Activated T-cell treated with anti-CD3 and anti-CD28 coated beads for 48 hours (primary cell): ENCODE data around the gene RRAGD.

Source experiments
- DNase-seq: peaks from one replicate; pipeline ENCODE4 v3.0.0-alpha.2; 2020; ENCODE audit warnings: low read depth

The RRAGD gene, protein sequence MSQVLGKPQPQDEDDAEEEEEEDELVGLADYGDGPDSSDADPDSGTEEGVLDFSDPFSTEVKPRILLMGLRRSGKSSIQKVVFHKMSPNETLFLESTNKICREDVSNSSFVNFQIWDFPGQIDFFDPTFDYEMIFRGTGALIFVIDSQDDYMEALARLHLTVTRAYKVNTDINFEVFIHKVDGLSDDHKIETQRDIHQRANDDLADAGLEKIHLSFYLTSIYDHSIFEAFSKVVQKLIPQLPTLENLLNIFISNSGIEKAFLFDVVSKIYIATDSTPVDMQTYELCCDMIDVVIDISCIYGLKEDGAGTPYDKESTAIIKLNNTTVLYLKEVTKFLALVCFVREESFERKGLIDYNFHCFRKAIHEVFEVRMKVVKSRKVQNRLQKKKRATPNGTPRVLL

GRCh38 chr6:89412071-89413005 lies at the start of gene RRAGD:
Gene RRAGD (minus strand): TSS chr6:89412273. CDS start chr6:89411993, 280 bp downstream.
- peak; percentile 56 for DNase-seq

DNA sequence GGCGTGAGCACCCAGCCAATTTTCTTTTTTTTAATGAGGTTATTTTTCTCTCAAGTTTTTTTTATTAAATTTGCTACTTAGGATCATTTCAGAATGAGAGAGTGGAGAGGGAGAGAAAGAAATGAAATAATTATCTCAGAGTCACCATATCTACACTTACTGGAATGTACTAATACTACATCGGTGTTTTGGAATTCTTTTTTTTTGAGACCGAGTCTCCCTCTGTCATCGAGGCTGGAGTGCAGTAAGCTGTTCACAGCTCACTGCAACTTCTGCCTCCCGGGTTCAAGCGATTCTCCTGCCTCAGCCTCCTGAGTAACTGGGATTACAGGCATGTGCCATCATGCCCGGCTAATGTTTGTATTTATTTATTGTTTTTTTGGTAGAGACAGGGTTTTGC lies 48.6 kb upstream of the RRAGD start:
- no peak for DNase-seq

- no peak for DNase-seq
These were observed 47.4 kb upstream of the RRAGD start for GRCh38 chr6:89459501-89459900.

- no peak for DNase-seq
These were observed 46.6 kb upstream of the RRAGD start for GRCh38 chr6:89458704-89459103.

DNA sequence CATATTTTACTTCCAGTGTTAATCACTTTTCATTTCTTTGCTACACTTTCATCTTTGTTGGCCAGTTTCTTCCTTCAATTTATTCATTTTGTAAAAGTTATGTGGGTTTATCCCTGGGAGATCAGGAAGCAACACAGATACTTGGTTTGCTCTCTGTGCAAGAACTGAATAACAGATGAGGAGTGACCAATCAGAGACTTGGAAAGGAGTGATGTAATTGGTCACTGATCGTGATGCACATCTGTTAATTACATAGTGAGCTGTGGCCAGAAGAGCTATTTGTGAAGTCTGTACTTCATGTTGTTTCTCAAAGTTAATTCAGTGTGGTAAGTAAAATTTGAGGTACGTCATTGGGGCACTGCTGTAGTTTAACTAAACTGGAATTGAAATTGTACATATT lies 42.2 kb upstream of the RRAGD start:
- DNase-seq = no peak

- DNase-seq = no peak
These were observed 40.2 kb upstream of the RRAGD start for GRCh38 chr6:89452281-89452680.

- no peak for DNase-seq
These were observed 37.1 kb upstream of the RRAGD start for GRCh38 chr6:89449193-89449592.

- DNase-seq = no peak
These were observed 31.6 kb upstream of the RRAGD start for GRCh38 chr6:89443658-89444057.

DNA sequence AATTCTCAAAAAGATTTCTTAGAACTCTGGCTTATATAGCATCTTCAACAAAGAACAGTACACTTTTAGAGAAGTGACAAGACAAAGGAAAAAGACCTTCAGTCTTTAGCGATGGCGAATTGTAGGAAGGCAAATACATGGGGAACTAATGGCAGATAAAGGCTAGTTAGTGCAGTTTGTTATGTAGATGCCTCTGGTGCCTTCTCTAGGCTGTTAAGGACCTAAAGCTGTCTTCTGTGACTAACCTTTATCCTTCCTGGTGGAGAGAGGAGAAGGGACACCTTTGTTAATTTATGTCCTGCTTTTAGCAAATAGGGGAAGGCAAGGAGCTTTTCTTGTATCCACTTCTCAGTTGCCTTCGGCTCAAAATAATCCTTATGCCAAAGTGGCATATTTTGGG lies 28.1 kb upstream of the RRAGD start:
- DNase-seq = no peak

DNA sequence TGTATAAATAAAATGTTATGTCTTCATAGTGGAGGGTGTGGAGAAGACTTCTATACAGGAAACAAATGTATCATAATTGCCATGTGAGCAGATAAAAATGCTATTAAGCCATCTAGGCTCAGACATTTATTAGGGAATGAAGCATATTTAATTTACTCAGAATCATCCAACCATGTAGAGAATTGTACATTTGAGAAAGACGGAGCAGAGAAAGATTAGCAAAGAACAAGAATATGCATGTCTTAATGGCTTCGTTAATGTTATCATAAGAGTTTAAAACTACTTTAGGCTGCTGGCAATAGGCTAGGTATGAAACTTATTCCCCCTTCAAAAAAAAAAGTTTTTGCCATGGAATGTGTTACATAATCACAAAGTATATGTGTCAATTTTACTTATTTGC lies 26.9 kb upstream of the RRAGD start:
- no peak for DNase-seq

GRCh38 chr6:89438248-89438647 lies 26.2 kb upstream of the RRAGD start:
- no peak for DNase-seq

DNA sequence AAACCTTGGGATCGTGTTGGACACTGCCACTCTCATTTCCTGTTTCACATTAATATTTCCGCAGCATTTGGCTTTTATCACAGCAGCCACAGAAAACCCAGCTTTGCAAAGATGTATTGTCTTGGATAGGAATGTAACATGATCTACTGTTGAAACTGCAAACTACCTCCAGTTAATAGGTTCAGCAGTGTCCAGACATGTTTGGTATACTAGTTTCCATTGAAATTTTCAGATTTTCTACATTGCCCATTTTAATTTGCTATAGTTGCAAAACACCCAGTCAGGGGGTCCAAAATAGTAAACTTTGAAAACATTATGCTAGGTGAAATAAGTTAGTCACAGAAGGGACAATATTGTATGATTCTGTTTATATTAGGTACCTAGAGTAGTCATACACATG lies 24.2 kb upstream of the RRAGD start:
- no peak for DNase-seq

DNA sequence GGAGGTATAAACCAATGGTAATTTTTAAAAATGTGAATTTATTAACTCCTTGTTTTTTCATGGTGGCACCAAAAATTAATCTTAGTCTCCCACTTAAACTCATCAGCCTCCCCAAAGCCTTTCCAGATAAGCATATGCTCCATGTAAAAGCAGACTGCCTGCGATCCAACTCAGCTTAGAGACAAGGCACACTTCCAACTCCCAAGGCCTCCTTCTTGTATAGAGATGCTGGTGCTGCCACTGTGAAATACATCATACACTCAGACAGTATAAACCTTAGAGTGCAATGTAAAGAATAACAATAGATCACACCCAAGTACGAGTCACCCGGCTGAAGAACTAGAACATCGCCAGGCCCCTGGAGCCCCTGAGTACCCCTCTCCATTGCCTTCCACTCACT lies 22.9 kb upstream of the RRAGD start:
- no peak for DNase-seq

DNA sequence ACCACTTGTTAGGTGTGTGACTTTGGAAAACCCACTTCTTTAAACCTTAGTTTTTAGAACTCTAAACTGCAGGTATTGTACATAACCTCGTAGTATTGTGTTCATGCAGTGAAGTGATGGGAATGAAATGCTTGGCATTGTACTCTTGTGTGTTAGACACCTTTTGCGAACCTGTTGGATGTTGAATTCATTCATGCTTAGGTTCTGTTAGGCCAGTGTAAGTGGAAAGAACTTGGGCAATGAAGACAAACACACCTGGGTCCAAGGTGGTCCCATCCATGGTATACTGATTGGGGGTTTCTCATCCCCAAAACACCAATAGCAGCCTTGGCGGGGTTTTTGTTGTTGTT lies 22.1 kb upstream of the RRAGD start:
- DNase-seq = no peak

GRCh38 chr6:89433252-89434149 lies 21.4 kb upstream of the RRAGD start:
- DNase-seq = no peak

DNA sequence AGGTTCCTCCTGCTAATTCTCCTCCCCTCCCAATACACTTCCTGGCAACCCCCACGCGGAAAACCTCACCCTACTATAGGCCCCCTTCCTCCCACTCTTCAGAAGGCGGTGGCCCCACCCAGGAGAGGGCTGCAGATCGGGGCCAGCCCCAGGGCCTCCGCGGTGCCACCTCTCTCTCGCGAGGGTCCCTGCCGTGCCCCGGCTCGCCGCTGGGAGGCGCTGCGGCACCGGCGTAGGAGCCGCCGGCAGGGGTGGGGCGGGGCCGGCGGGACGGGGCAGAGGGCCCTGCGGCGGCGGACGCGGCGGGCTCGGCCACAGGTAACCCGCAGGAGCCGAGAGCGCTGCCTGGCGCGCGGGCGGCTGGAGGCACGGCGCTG lies 20.8 kb upstream of the RRAGD start, which contains the start of gene ANKRD6:
TSS of gene ANKRD6 (plus strand) at position 278 of the 377 bp plus-strand sequence. CDS start 133,825 bp downstream, outside the sequence.
- peak; percentile 87 for DNase-seq

- DNase-seq = no peak
These were observed 18.3 kb upstream of the RRAGD start for GRCh38 chr6:89430201-89430962.

GRCh38 chr6:89416796-89417195 lies 4.7 kb upstream of the RRAGD start:
- no peak for DNase-seq

DNA sequence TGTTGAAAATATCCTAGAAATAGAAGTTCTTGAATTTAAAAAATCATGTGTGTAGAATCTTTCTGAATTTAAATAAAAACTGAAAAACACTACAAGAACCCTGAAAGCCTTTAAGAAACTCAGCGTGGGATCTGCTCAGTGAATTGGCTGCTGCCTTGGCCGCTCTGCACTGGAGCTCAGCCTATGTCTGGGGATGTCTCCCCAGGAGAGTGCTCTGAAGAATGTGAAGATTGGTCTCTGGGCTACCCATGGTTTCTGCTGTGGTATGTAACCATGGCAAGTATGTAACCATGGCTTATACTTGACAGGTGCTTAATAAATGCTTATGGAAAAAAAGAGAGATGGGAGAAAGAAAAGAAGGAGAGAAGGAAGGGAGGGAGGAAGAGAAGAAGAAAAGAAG lies 3.1 kb upstream of the RRAGD start:
- no peak for DNase-seq

DNA sequence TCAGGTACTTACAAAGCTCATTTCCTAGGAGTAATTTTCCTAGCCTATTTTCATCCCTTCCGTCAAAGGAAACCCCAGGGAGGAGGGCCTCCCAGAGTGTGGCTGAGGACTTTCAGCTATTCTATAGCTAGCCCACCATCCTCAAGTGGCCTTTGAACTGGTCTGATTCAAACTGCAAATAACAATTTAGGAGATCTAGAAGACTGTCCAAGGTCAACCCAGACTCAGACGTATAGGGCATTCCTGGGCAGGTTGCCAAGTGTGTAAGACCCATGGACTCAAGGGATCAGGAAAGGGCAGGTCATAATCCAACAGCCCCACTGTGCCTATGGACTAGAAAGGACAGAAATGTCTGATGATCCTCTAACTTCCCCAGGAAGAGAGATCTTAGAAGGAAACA lies 2.1 kb upstream of the RRAGD start:
- no peak for DNase-seq

DNA sequence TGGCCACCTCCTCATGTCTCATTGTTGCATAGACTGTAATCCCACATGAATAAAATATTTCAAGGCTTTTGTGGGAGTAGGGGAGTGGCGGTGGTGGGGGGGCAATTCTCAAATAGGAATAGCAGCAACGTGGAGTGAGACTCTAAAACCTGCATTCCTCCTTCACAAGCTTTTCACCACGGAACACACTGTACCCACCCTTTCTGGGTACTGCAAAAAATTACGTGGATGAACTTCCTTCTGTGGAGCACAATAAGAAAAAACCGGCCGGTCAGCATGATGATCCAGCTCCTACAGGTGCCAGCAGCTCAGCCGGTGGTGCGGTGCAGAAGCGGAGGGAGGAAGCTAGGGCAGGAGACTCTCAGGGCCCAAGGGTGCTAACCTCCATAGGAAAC lies 930 bp upstream of the RRAGD start:
- DNase-seq = no peak
